Fibroblast of the aortic adventitia (primary cell): ENCODE measurements around the gene SNRPN. TPM values are rescaled to one million over a fixed set of nuclear protein-coding genes. Genes with fewer than 3 reads are reported as not detected.
"Not testable (repeated sequence)": the region's sequence is repeated elsewhere in the genome, so short reads cannot be mapped to it uniquely, and the experiment has no call there.

Experiments
- DNase-seq: peaks from one replicate; pipeline ENCODE4 v3.0.0-alpha.2; 2010; ENCODE audit warnings: low read depth
- H3K4me3 ChIP-seq: 2 replicates; pipeline ENCODE4 v1.5.1; 2011; ENCODE audit warnings: low read depth, mild to moderate bottlenecking, control low read depth, low read length, moderate library complexity
- total RNA-seq: library from RNA; depleted of rRNA; stranded (reverse); fragments of >200 nt; gene quantifications from 2 replicates; pipeline ENCODE4 v1.2.3, GENCODE V29; 2012; ENCODE audit warnings: low replicate concordance
- TF ChIP-seq, protein P1 (sequence below): IDR thresholded peaks from 2 replicates; pipeline ENCODE4 v1.5.1; 2011; ENCODE audit warnings: mild to moderate bottlenecking, low read length, control low read depth, inconsistent platforms; ENCODE audit not compliant: insufficient read depth

The SNRPN gene
- 49.3 and 200 TPM in 2 replicates for total RNA-seq

- peak; percentile 66 for DNase-seq
- H3K4me3 ChIP-seq, result peak within 1 kb of the TSS; percentile 89
- TF ChIP-seq, protein P1, sequence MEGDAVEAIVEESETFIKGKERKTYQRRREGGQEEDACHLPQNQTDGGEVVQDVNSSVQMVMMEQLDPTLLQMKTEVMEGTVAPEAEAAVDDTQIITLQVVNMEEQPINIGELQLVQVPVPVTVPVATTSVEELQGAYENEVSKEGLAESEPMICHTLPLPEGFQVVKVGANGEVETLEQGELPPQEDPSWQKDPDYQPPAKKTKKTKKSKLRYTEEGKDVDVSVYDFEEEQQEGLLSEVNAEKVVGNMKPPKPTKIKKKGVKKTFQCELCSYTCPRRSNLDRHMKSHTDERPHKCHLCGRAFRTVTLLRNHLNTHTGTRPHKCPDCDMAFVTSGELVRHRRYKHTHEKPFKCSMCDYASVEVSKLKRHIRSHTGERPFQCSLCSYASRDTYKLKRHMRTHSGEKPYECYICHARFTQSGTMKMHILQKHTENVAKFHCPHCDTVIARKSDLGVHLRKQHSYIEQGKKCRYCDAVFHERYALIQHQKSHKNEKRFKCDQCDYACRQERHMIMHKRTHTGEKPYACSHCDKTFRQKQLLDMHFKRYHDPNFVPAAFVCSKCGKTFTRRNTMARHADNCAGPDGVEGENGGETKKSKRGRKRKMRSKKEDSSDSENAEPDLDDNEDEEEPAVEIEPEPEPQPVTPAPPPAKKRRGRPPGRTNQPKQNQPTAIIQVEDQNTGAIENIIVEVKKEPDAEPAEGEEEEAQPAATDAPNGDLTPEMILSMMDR, result no peak
Measured at GRCh38 chr15:24954783-24955530, at the start of gene SNRPN, which contains the start of gene SNURF. Gene SNRPN, plus strand, starts transcription at chr15:24954987. Its CDS starts 19,467 bp downstream, at chr15:24974454. Gene SNURF, plus strand, starts transcription at chr15:24954987. Its CDS starts 62 bp downstream, at chr15:24955049.

DNA sequence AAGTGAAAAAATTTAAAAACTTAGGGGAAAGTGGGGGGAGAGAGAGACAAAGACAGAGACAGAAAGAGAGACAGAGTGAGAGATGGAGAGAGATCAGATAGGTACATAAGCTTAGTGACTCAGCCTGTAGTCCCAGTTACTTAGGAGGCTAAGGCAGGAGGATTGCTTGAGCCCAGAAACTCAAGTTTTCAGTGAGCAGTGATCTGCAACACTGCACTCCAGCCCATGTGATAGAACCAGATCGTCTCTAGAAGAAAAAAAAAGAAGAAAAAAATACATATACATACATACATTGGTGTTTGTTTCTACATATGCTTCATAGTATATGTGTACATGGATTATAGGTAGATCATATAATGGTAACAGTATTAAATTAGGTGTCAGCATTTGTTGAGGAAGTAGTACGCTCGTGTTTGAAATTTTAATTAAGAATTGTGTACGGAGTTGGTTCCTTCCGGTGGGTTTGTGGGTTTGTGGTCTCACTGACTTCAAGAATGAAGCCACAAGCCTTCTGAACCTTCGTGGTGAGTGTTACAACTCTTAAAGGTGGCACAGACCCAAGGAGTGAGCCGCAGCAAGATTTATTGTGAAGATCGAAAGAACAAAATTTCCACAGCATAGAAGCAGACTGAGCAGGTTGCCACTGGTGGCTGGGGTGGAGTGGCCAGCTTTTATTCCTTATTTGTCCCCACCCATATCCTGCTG lies 38.3 kb upstream of the SNRPN start:
- TF ChIP-seq, protein P1, result no peak
- no peak overlapping the region for H3K4me3 ChIP-seq
- DNase-seq, result no peak

GRCh38 chr15:24917431-24917830 lies 37.4 kb upstream of the SNRPN start:
- H3K4me3 ChIP-seq, result no peak overlapping the region
- no peak for DNase-seq
- TF ChIP-seq, protein P1, result no peak

DNA sequence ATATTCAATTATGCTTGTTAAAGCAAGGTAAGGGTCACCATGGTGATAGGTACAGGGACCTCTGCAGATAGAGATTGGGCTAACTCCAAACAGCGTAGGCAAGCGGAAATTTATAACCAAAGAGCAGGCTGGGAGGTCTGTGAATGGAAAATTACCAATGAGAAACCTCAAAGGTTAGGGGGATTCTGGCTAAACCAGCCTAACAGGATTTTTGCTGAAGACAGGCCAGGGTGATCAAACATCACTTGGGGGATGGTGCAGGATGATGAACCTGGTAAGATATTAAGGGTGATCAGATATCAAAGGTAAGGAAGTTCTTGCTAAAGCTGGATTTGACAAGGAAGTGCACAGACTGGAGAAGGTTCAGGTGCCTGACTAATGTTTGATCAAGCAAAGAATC lies 35.3 kb upstream of the SNRPN start:
- H3K4me3 ChIP-seq, result no peak overlapping the region
- no peak for DNase-seq
- TF ChIP-seq, protein P1, result no peak

DNA sequence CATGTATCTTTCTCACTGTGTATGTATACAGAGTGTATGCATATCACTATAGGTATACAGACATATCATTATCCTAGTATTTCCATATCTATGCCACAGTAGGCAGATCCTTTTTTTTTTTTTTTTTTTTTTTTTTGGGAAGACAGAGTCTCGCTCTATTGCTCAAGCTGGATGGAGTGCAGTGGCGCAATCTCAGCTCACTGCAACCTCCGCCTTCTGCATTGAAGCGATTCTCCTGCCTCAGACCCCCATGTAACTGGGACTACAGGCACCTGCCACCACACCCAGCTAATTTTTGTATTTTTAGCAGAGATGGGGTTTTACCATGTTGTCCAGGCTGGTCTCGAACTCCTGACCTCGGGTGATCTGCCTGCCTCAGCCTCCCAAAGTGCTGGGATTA lies 32.0 kb upstream of the SNRPN start:
- H3K4me3 ChIP-seq, DNase-seq: not testable (repeated sequence)

DNA sequence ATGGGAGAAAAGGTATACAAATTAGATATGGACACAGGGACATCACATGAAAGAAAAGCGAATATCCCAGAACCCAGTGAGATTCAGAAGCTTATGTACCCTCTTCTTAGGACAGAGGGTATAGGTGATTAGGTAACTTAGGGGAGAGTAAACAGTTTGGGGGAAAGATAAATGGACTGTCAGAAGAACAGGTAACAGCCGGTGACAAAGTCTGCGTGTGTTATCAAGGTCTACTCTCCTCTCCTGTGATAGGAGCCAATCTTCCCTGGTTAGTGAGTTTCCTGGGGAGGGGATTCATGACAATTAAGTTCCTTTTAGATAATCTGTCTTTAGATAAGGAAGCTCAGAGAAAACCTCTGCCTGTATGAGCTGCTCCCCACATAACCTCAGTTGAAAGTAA lies 30.6 kb upstream of the SNRPN start:
- TF ChIP-seq, protein P1, result no peak
- DNase-seq, result no peak
- H3K4me3 ChIP-seq, result no peak overlapping the region

- H3K4me3 ChIP-seq, result no peak overlapping the region
- TF ChIP-seq, protein P1, result no peak
- DNase-seq, result no peak
Measured at GRCh38 chr15:24924621-24925020, 30.2 kb upstream of the SNRPN start.

DNA sequence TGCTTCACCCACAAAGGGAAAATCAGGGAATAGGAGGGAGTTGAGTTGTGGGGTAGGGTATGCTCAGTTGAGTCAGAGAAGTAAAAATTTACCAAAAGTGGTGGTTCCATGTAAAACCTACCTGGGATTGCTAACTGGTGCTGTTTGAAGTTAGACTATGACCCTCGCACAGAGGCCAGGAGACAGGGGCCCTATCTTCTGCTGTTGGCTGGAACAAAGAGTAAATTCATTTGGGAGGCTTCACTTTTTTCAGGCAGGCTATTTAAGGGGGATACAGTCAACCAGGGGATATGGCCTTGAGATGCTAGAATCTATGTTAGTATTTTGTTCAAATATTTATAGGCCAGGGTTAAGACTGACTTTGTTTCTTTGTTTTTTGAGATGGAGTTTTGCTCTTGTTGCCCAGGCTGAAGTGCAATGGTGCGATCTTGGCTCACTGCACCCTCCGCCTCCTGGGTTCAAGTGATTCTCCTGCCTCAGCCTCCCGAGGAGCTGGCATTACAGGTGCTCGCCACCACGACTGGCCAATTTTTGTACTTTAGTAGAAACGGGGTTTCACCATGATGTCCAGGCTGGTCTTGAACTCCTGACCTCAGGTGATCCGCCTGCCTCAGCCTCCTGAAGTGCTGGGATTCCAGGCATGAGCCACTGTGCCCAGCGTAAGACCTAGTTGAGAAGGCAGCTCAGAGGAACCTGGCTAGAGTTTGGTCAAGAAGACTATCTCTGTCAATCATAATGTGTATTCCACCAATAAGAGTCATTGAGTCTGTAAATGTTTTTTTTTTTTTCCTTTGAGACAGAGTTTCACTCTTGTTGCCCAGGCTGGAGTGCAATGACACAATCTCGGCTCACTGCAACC lies 22.7 kb upstream of the SNRPN start:
- DNase-seq, H3K4me3 ChIP-seq: not testable (repeated sequence)
